Fibroblast of mammary gland (primary cell): ENCODE measurements around the gene FAM228B.

Experiments
- DNase-seq: peaks from one replicate; pipeline ENCODE4 v3.0.0-alpha.2; 2010; ENCODE audit warnings: low read depth
- H3K4me3 ChIP-seq: 2 replicates; pipeline ENCODE4 v1.5.1; 2011; ENCODE audit warnings: low read depth, mild to moderate bottlenecking, low read length, moderate library complexity; ENCODE audit not compliant: control insufficient read depth
- TF ChIP-seq, protein P1 (sequence below): conservative IDR thresholded peaks from 2 replicates; pipeline ENCODE4 v1.5.1; 2011; ENCODE audit warnings: low read depth, low read length, inconsistent platforms; ENCODE audit not compliant: control insufficient read depth, insufficient read depth

FAM228B gene

DNA sequence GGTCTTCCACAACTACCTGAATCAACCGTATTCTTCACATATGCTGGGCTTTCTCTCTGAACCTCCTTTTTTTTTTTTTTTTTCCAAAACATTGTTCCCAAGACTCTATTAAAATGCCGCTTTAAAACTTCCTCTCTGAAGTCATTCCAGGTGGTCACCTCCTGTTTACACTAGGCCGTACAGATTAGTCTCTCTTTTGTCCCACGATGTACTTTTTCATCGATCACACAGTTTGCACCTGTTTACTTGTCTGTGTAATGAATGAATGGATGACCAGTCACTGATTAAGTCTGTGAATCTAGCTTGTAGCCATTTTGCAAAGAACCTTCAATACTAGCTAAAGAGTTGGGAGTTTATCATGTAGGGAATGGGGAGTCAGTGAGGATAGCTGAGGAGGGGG lies 34.9 kb downstream of the FAM228B start:
- no peak for DNase-seq
- no peak overlapping the region for H3K4me3 ChIP-seq
- TF ChIP-seq, protein P1, sequence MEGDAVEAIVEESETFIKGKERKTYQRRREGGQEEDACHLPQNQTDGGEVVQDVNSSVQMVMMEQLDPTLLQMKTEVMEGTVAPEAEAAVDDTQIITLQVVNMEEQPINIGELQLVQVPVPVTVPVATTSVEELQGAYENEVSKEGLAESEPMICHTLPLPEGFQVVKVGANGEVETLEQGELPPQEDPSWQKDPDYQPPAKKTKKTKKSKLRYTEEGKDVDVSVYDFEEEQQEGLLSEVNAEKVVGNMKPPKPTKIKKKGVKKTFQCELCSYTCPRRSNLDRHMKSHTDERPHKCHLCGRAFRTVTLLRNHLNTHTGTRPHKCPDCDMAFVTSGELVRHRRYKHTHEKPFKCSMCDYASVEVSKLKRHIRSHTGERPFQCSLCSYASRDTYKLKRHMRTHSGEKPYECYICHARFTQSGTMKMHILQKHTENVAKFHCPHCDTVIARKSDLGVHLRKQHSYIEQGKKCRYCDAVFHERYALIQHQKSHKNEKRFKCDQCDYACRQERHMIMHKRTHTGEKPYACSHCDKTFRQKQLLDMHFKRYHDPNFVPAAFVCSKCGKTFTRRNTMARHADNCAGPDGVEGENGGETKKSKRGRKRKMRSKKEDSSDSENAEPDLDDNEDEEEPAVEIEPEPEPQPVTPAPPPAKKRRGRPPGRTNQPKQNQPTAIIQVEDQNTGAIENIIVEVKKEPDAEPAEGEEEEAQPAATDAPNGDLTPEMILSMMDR, result no peak

DNA sequence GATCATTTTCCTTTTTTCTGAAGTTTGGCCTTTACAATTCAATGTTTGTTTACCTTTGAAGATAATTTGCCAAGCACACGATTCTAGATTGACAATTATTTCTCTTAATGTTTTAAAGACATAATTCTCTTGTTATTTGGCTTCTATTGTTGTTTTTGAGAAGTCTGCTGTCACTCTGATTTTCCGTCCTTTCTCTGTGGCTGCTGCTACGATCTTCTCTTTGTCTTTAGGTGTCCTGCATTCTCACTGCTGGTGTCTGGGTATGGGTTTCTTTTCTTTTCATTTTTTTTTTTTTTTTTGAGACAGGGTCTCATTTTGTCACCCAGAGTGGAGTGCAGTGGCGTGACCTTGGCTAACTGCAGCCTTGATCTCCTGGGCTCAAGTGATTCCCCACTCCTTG lies 36.4 kb downstream of the FAM228B start:
- DNase-seq, result no peak
- no peak overlapping the region for H3K4me3 ChIP-seq
- TF ChIP-seq, protein P1, result no peak

DNA sequence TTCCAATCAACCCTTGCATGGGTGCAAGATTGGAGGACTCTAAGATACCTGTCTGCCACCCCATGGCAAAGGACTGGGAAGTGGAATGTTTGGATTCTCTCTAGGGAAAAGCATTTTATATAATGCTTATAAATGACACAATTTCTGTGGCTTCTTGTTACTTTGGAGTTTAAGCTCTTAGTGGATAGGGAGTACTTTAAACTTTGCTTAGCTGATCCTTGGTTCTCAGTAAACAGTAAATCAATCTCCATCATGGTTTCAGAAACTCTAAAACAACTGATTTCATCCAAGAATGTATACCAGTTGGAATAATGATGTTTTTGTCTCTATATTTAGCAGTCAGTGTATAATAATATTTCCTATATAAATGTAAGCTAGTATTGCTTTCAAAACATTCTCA lies 37.5 kb downstream of the FAM228B start:
- TF ChIP-seq, protein P1, result no peak
- no peak overlapping the region for H3K4me3 ChIP-seq
- DNase-seq, result no peak

DNA sequence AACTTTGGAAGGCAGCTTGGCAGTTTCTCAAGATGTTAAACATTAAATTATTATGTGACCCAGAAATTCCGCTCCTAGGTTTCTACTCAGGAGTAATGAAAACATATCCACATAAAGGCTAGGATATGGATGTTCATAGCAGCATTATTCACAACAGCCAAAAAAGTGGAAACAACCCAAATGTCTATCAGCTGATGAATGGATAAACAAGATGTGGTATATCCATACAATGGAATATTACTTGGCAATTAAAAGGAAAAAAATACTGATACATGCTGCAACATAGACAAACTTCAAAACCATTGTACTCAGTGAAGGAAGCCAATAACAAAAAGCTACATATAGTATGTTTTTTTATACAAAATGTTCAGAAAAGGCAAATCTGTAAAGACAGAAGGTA lies 39.2 kb downstream of the FAM228B start:
- TF ChIP-seq, protein P1, result no peak
- no peak for DNase-seq
- H3K4me3 ChIP-seq, result no peak overlapping the region

DNA sequence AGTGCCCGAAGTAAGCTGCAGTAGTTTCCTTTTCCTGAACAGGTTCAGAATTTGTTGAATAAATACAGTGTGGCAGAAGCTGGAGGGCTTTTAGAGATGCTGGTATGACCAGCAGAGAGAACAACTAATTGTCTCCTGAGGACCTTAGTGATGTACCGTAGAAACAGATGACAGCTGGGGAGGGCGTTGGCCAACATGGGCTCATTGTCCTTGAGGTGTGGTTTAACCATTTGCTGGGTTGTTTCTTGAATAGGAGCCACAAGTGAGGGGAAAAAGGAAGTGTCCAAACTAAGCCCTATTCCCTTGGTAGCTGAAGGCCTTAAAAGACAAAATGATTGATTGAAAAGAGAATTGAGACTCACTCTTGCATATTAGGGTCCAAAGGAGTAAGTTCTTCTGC lies 39.9 kb downstream of the FAM228B start:
- no peak overlapping the region for H3K4me3 ChIP-seq
- TF ChIP-seq, protein P1, result no peak
- DNase-seq, result no peak

DNA sequence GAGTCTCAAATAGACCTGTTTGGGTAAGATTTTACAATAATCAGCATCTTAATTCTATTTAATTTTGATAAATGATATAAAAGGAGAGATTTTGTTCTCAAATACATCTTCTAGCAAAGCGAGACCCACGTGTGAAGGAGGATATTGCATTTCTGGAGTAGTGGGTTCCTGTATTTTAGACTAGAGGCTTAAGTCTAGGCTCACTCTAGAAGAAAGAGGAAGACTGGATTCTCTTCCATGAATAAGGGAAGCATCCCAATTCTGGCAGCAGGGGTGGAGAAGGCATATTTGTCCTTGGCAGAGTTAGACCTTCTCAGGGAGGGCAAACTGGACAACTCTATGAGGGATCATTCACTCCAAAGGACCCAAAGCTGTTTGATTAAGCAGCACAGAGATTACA lies 40.3 kb downstream of the FAM228B start:
- DNase-seq, result no peak
- H3K4me3 ChIP-seq, result no peak overlapping the region
- TF ChIP-seq, protein P1, result no peak

DNA sequence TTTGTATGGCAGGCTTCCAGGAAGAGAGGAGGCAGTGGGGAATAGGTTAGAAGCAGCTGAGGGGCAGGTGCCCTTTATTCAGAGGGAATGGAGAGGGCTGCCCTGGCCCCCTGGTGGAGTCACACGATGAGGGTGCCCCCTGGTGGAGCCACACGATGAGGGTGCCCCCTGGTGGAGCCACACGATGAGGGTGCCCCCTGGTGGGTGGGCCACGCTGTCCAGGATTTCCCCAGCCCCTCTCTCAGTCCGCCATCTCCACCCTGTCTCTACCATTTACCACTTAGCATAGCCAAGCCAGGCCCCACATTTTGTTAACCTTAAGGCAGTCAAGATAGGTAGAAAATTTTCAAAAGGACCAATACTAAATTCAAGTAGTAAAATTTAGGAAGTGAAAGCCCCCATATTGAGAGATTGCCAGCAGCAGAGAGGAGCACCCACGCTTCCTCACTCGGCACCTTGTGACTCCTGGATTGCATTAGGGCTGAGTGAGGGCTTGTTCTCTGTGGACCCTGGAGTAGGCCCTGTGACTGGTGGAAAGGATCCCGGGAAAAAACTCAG lies 41.2 kb downstream of the FAM228B start:
- DNase-seq, result peak; percentile 36
- TF ChIP-seq, protein P1, result peak; percentile 69
- no peak overlapping the region for H3K4me3 ChIP-seq
